ENCODE results near the gene HOOK1.

Gene HOOK1

DNA sequence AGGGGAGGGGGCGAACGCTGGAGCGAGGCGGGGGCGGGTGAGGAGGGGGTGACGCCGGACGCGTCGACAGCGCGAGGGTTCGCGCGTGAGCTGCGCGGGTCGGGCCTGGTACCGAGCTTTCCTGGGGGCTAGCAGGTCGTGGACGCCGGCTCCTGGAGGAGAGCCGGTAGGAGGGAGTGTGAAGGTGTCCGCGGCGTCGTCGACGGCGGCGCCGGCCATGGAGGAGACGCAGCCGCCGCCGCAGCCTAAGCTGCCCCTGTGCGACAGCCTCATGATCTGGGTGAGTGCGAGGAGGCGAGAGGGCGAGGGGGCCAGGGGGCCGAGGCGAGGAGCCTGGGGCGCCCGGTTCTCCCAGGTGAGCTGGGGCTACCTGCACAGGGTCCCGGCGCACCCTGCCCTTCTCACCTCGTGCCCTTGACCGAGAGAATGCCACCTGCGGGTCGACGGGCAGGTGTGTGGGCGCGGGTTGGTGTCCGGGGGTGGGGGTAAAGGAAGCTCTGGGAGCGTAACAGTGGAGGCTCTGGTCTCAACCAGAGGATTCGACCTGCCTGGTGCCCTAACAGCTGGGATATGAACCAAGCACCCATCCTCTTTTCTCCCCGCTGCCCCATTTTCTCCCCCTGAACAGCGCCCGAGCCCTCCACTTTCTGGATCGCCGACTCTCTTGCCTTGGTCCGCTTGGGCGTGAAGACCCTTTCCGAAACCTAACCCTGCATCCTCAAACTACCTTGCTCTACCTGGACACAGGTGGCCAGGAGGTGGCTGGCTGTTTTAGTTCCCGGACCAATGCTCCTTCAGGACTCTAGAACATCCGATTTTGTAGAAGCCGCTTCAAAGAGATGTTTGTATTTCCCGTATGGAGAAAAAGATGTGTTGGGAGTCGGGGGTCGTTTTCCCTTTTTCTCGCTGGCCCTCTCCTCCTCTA lies at the start of gene HOOK1:
Gene HOOK1 (plus strand): TSS at position 49 of the 925 bp plus-strand sequence. CDS start 169 bp downstream, at position 218.
- no peak for DNase-seq

DNA sequence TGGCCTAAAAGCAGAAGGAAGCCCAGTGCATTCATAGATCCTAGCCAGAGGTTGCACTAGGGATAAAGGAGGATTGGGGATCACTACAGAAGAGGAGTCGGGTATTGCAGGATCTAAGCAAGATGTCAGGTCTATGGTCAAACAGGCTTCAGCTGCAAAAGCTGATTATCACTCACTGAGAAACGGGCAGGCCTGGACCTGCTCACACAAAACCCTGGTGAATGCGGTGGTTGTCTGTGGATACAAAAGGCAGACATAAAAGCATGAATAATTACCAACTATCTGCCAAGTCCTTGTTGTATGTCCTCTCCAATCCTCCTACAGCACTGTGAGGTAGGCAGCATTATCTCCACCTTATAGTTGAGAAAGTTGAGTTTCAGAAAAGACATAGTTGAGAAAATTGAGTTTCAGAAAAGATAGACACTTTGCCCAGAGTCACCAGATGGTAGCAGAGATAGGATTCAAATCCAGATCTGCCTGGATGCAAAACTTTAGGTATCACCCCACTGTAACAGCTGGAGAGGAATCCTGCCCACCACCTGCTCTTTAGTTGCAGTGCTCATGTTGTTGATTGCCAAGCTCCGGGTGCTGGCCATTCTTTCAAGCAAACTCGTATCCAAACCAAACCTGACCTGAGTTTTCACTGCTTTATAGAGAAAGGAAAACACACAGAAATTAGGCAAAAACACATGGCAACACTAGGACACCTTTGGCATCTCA lies 49.6 kb upstream of the HOOK1 start:
- no peak for DNase-seq

GRCh38 chr1:59766227-59766855 lies 48.4 kb upstream of the HOOK1 start:
- DNase-seq = no peak

DNA sequence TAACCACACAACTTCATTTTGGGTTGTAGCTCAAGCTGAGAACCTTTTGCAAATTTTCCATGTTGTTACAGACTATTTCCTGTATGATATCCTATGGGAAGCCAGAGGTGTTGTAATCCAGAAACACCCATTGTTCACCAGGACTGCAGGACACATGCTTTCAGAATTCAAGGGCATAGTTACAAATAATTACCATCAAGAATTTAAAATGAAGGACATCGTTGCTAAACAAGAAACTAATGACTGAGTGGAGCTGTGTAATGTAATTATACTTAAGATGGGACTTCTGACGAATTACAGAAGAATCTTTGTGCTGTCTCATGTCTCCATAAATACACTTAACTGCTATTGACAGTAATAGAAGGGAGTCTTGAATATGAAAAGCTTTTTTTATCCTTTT lies 47.6 kb upstream of the HOOK1 start:
- no peak for DNase-seq

- no peak for DNase-seq
Observed at GRCh38 chr1:59768792-59769735, 45.7 kb upstream of the HOOK1 start.

DNA sequence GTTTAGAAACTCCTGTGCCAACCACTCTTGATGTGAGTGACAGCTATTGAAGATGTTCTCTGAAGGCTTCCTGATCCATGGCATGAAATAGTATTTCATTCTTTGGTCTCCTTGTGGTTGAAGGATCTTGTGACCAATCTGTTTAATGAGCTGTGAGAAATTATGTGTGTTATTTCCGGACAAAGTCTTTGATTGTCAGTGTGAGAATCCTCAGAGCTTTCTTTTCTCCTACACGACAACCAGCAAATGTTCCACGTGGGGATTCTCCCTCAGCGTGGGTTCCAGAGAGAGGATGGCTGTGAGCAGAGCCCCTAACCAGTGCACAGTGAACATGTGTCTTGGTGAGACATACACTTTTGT lies 45.0 kb upstream of the HOOK1 start:
- DNase-seq = no peak

- no peak for DNase-seq
Observed at GRCh38 chr1:59771361-59771760, 43.4 kb upstream of the HOOK1 start.

DNA sequence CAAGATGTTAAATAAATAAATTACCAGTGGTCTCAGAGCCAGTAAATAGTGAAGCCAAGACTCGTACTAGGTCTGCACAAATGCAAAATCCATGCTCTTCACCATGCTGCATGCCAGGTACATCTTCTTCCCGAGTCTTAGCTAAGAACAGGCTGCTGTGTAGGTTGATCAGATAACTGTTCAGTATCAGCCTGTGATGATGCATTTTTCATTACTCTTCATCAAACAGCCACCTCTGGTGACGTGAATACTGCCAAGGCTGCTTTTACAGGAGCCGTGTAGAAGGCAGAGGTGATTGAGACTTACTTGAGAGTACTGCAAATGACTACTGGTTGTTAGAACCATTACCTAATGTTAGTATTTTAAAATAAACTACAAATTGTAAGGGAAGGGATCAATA lies 39.3 kb upstream of the HOOK1 start:
- no peak for DNase-seq

- DNase-seq = no peak
Observed at GRCh38 chr1:59776960-59777852, 37.5 kb upstream of the HOOK1 start.

- DNase-seq = no peak
Observed at GRCh38 chr1:59779949-59780348, 34.8 kb upstream of the HOOK1 start.

- no peak for DNase-seq
Observed at GRCh38 chr1:59788825-59789224, 25.9 kb upstream of the HOOK1 start.

DNA sequence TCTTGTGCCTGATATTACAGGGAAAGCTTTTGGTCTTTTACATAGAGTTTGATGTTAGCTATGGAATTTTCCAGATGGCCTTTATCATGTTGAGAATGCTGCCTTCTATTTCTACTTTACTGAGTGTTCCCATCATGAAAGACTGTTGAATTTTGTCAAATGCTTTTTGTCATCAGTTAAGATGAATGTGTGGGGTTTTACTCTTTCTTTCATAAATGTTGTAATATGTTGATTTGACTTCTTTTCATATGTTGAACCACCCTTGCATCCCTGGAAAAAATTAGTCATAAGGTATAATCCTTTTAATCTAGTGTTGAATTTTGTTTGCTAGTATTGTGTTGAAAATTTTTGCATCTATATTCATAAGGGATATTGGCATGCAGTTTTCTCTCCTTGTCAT lies 16.1 kb upstream of the HOOK1 start:
- DNase-seq = no peak

GRCh38 chr1:59803458-59804038 lies 11.2 kb upstream of the HOOK1 start:
- no peak for DNase-seq

DNA sequence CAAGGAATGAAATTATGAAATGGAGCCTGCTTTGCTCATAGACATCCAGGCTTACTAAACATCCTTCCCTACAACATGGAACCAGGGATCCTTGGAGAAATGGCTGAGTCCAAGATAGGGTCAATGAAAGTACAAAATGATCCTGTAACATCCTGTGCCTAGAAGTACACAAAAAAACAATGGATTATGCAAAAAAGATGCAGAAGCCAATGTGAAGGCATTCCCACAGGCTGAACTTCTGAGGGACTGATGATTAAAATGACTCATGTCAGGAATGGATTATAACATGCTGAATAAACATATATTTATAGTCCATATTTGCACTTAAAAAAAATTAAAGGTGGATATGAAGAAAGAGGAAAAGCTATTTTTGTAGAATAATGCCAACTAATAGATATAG lies 10.4 kb upstream of the HOOK1 start:
- DNase-seq = no peak

DNA sequence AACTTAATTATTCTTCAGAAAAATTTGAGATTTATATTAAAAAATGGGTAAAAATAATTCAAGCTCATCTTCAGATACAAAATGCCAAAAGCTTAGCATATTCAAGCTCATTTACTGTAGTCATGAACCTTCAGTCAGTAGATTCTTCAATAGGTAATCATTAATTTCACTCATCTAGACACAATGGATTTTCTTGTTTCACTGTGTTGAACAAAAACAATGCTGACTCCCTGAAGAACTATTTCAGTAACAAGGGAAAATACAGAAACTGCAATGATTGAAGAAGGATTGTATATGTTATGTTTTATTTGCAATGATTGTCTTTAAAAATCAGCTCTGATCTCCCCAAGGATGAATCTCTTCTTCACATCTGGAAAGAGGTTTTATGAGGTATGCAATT lies 9.2 kb upstream of the HOOK1 start:
- DNase-seq = no peak

- DNase-seq = no peak
Observed at GRCh38 chr1:59814180-59814900, 409 bp upstream of the HOOK1 start.

- DNase-seq = no peak
Observed at GRCh38 chr1:59815892-59816291, 1.1 kb downstream of the HOOK1 start.

- no peak for DNase-seq
Observed at GRCh38 chr1:59816318-59816878, 1.6 kb downstream of the HOOK1 start.

DNA sequence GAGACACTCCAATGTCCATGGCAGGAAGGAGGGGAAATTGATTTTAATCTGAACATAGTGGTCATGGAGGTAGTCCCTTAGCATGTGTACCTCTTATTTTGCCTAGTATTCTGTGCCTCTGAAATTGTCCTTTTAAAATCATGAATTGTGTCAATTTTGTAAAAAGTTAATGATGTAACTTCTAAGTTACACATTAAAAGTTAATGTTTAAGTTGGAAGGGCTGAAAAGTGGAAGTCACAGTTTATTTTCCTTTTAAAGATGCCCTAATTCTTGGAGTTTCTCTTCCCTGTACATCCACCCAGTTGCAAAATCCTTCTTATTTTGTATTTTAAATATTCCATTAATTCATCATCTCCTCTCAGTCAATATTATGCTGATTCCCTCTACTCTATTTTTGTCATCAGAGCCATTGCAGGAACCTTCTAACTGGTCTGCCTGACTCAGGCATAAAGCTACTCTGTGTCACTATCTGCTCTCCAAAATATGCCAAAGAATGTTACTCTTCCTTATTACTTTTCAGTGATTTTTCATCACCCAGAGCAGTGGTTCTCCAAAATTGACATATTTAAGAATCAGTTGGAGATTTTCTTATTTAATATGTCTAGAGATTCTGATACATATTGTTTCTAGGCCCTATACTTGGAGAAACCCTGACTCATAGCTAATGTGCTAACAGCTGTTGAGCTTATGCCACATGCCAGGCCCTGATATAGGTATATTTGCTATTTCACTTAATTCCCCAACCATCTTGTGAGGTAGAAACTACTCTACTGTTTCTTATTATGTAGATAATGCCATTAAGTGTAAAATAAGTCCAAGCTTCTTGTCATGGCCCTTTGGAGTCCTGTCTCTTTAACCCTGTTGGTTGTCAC lies 5.1 kb downstream of the HOOK1 start:
- DNase-seq = no peak
